WI38 (cell line): ENCODE measurements around the gene DPP4.

Experiments used
- H3K4me3 ChIP-seq: 2 replicates; pipeline ENCODE4 v1.5.1; 2011; ENCODE audit warnings: low read depth, mild to moderate bottlenecking, control low read depth, low read length
- CTCF ChIP-seq: IDR thresholded peaks from 2 replicates; pipeline ENCODE4 v1.5.1; 2012; ENCODE audit warnings: low read depth, mild to moderate bottlenecking, control low read depth, low read length

Gene DPP4

GRCh38 chr2:162030363-162031190 is 43.4 kb downstream of the DPP4 start:
- TF ChIP-seq CTCF, result no peak
- no peak overlapping the region for H3K4me3 ChIP-seq

GRCh38 chr2:162029287-162029901 is 44.6 kb downstream of the DPP4 start:
- no peak for TF ChIP-seq CTCF
- no peak overlapping the region for H3K4me3 ChIP-seq

DNA sequence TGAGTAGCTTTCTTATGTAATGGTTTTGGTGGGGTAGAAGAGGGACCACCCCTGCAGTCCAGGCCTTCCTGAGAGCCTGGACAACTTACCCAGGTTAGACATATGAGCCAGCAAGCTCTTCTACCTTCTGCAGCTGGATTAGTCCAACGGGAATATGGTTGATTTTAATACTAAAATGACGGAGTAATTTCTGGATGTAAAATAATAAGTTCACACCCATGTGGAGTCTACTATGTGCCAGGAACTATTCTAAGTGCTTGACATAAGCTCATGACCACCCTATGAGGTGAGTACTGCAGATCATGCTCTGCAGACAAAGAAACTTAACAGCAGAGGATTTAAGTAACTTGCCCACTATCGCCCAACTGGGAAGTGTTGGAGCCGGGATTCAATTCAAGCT is 45.5 kb downstream of the DPP4 start:
- H3K4me3 ChIP-seq, result no peak overlapping the region
- TF ChIP-seq CTCF, result no peak

DNA sequence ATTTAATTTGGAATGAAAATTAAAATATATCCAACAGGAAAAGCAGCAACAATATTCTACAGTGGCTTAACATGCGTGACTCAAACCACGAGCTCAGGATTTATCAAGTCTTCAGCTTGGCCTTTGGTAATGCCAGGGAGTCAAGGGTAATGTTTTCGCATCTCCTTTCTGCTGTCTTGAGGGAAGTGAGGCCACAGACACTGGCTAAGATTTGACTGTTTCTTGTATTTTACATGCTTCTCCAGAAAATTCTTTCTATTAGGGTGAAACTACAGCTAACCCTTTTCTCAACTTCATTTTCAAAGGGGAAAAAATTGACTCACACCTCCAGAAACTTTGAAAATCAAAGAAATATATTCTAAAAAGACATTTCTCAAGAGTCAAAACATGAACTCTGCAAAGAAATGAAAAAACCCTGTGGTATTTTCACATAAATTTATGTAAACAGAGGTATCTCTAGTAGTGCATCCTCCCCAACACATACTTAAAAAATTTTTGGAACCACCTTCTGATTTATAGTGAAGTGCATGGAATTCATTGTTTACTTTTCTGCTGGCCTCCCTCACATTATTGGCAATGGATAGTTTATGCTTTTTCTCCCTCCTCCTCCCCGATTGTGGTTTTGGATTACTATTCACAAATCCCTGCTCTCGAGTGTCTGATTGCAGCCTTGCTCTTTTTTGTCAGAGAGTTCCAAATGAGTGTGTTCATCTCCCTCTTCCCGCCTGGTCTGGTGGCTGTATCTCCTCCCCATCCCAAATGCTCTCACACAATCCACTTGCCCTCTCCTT is 48.7 kb downstream of the DPP4 start:
- TF ChIP-seq CTCF, result no peak
- no peak overlapping the region for H3K4me3 ChIP-seq

DNA sequence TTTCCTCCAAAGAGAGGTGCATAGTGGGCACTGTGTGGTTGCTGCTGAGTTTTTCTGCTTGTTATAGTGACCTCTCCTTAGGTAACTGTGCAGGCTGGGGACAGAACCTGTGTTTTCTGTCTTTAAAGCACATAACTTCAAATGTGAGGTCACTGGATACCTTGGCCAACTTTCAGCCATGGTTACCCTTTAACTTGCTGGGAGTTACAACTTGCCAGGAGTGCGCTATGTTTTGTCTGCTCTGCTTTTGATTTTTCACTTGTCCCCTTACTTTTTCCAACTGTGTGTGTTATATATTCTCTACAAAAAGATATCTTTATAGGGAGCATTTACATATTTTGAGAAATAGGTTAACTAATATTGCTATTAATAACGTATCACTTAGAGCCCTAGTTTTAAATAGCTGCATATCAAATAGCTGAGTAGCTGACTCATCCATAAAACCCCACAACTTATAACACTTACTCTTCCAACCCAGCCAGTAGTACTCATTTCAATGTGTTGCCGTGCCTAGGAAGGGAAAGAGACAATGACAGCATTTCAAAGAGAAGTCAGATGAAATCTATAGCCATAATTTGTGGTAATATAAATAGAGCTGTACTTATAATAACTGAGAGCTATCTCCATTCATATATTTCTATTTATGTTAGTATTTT is 51.6 kb downstream of the DPP4 start:
- TF ChIP-seq CTCF, result no peak
- H3K4me3 ChIP-seq, result no peak overlapping the region

DNA sequence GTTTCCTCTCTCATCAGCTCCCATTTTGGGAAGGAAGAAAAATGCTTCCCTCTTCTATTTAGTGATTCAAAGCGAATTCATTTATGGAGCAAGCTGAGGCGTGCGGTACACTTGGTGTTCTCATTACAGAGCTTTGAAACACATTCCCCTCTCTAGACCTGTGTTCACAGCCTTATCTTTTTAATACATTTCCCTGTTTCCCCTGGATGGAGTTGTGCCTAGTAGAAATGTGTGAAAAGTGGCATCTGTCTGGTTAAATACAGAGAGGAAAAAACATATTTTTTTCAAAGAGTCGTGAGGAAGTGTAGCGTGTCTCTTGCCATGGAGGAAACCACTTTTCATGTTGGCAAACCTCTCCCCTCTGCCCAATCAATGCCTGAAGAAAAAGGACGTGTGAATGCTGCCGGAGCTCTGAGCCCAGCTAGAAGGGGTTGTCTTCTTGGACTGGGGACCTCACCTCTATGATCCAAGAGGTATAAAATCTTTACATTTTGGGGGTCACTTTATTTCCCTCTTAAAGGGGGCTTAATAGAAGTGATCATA is 52.4 kb downstream of the DPP4 start:
- no peak overlapping the region for H3K4me3 ChIP-seq
- TF ChIP-seq CTCF, result no peak
